Activated naive CD8-positive, alpha-beta T cell (primary cell): ENCODE data around the gene ASB1.

Experiments used
- H3K27ac Mint-ChIP-seq: one replicate; pipeline ENCODE4 v1.8.0; 2021; ENCODE audit warnings: mixed read lengths
- H3K27me3 Mint-ChIP-seq: one replicate; pipeline ENCODE4 v1.8.0; 2021; ENCODE audit warnings: mixed read lengths
- H3K36me3 Mint-ChIP-seq: one replicate; pipeline ENCODE4 v1.8.0; 2021; ENCODE audit warnings: mixed read lengths
- H3K4me1 Mint-ChIP-seq: one replicate; pipeline ENCODE4 v1.8.0; 2021; ENCODE audit warnings: low read depth, mixed read lengths
- H3K4me3 Mint-ChIP-seq: one replicate; pipeline ENCODE4 v1.8.0; 2021; ENCODE audit warnings: mild to moderate bottlenecking, mixed read lengths
- H3K9me3 Mint-ChIP-seq: one replicate; pipeline ENCODE4 v1.8.0; 2021; ENCODE audit warnings: low read depth, mixed read lengths

ASB1 gene

DNA sequence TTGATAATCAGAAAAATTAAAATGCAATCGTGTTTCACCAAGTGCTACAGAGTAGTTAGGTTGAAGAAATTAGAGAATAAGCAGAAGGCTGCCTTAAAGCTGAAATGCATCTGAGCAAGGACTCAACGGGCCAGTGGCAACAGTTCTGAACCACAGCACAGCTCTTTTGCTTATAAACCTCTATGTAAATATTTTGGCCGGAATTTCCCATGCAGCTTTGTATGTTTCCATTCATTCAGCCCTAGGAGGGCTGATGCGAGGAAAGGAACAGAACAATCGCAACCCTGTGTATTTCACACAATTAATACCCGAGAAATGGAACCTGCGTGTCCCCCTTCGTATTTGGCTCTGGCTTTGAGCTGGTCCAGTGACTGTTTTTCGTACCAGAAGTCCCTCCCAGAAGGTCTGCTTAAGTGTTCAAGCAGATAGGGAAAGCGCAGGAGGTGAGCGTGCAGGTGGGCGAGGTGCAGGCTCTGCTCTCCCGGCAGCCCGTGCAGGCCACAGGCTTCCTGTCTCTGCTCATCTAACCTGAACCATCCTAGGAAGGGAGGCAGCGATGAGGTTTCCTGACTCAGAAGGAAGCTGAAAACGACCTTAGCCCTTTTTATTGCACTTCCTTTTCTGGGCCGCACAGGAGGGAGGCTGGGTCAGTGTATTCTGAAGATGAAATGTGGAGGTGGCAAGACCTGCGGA lies 67.3 kb downstream of the ASB1 start:
- Mint-ChIP-seq H3K4me1 (peaks cover 36% of the 10 kb centered on the region), H3K27me3 (no peaks in the 10 kb centered on the region), H3K27ac (peak overlapping the region; percentile 87), H3K36me3 (no peaks in the 10 kb centered on the region), H3K9me3 (no peaks in the 10 kb centered on the region), H3K4me3 (peak overlapping the region; percentile 62)

DNA sequence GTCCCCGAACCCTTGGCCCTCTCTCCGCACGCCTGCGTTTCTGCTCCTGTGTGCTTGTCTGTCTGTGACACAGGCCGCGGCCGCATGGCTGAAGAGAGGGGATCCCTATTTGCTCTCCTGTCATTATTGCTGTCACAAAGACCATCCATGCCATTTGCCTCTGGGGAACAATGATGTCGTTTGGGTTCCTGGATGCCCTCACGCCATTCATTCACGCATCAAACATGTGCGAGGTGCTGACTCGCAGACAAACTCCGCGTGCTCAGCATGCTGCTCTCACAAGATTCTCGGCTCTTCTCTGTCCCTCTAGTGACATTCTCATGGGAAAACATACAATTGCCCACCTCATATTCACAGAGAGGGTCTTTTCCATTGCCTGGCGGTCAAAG lies 67.8 kb downstream of the ASB1 start:
- Mint-ChIP-seq H3K27me3 (no peaks in the 10 kb centered on the region), H3K27ac (peak overlapping the region; percentile 87), H3K9me3 (no peaks in the 10 kb centered on the region), H3K4me1 (peaks cover 36% of the 10 kb centered on the region), H3K4me3 (peak overlapping the region; percentile 62), H3K36me3 (no peaks in the 10 kb centered on the region)

DNA sequence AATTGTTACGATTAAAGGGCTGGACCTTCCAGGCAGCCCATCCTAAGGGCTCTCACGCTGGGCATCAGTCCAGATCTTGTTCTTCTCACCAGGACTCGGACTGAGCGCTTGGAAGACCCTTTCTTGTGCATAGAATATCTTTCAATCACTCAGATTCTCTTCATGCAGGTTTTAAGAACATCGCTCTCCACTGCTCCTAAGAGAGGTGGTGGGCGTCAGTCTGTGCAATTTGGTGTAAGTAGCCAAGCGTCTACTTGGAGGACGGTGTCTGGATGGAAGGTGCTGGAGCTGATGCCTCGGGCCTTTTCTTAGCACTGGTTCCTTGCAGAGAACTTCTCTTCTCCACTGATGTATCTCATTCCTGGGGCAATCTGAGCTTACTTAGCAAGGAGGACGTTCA lies 68.7 kb downstream of the ASB1 start:
- Mint-ChIP-seq H3K9me3 (no peaks in the 10 kb centered on the region), H3K4me3 (no peak overlapping the region), H3K27ac (peak overlapping the region; percentile 87)

DNA sequence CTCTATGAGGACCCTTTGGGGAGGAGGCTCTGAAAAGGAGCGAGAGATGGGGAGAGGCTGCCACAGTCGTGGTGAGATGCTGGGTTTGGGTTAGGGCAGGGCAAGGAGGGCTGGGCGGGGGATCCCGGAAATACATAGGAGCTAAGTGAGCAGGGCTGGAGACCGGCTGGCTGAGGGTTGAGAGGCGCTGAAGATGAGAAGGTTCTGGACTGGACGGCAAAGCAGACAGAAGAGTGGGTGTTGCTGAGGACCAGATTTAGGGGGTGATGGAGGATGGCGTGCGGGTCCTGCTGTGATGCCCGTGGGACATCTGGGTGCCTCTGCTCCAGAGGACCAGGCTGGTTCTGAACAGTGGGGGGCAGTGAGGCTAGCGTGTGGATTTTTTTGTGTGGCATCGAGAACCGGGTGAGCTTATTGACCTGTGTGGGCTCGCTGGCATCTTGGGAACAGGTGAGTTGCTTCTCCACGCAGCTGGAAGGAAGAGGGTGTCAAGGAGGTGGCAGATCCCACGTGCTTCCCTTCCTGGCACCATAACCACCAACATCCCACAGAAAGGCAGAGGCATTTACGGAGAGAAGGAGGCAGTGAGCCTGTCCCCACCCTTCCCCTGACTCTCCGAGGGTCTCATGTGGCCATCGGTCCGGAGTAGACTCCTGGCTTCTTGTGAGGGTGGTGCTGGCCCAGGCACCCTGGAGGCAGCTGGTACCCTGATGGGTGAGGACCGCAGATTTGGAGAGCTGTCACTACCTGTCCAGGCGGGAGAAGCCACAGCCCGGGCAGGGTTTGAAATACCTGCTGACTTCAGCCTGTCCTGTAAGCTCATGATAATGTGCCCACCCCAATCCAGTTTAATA lies 70.3 kb downstream of the ASB1 start:
- H3K4me3 Mint-ChIP-seq: no peak overlapping the region
- no peaks in the 10 kb centered on the region for H3K27me3 Mint-ChIP-seq
- peaks cover 34% of the 10 kb centered on the region for H3K4me1 Mint-ChIP-seq
- no peaks in the 10 kb centered on the region for H3K9me3 Mint-ChIP-seq
- H3K36me3 Mint-ChIP-seq: no peaks in the 10 kb centered on the region
- no peak overlapping the region for H3K27ac Mint-ChIP-seq

More for the DNA sequence above, 68.7 kb downstream of the ASB1 start:
- H3K4me1 Mint-ChIP-seq: peaks cover 36% of the 10 kb centered on the region
- no peaks in the 10 kb centered on the region for H3K36me3 Mint-ChIP-seq
- no peaks in the 10 kb centered on the region for H3K27me3 Mint-ChIP-seq

DNA sequence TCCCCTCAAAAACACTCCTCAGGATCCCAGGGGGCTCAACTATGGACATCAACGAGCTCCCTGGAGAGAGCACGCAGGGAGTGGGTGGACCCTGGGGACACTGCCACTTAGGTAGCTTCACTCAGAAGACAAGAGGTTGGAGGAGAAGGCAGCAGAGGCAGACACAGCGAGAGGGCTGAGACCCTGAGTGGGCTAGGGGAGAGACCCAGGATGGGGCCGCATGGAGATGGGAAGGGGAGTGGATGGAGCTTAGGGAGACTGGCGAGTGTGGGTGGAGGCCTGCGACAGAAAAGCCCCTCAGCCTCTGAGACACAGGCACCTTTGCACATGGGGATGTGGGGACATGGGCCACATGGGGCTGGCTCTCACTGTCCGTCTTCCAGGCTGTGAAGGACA lies 70.9 kb downstream of the ASB1 start:
- Mint-ChIP-seq H3K36me3 (no peaks in the 10 kb centered on the region), H3K27ac (no peak overlapping the region)

DNA sequence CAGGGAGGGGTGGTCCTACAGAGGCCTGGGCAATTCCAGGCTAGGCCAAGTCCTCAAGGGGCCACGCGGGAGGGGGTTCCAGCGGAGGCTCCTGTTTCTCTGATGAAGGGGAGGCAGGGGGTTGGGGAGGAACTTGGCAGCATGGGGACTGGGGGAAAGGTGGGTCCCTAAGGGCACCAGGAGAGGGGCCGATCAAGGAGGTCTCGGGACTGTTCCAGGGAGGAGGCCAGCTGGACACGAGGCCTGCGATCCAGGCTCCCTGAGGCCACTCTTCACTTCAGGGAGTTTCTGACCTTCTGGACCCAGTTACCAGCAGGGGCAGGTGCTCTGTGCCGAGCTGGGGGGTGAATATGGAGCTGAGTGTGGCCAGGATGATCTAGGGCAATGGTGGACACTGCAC lies 71.5 kb downstream of the ASB1 start:
- Mint-ChIP-seq H3K27me3 (no peaks in the 10 kb centered on the region), H3K27ac (no peak overlapping the region), H3K36me3 (no peaks in the 10 kb centered on the region), H3K9me3 (no peaks in the 10 kb centered on the region), H3K4me3 (no peak overlapping the region), H3K4me1 (peaks cover 25% of the 10 kb centered on the region)

More for the DNA sequence above, 70.9 kb downstream of the ASB1 start:
- no peak overlapping the region for H3K4me3 Mint-ChIP-seq
- H3K27me3 Mint-ChIP-seq: no peaks in the 10 kb centered on the region
- no peaks in the 10 kb centered on the region for H3K9me3 Mint-ChIP-seq
- H3K4me1 Mint-ChIP-seq: peaks cover 30% of the 10 kb centered on the region

DNA sequence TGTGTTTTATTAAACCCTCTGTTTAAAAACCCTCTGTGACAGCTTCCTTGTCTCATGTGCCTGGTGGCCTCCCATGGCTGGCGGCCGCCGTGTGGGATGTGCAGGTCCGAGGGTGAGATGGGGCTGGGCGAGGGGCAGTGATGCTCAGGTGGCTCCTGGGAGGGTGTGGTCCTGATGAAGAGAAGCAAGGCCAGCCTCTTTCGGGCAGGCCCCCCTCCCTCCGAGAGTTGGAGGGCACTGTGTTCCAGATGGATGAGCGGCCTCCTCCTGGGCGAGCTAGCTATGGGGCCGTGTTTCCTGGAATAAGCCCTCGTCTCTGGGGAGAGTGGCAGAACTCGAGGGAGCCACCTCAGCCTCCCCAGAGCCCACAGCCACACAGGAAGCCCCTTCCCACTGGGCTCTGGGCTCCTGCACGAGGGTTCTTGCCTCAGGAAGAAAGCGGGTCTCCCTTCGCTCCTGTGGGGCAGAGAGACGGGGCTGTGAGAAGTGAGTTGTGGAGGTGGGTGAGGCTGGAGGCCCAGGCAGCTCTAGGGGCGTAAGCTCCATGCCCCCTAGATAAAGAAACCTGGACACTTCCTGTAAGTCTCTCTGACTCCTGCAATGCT lies 72.1 kb downstream of the ASB1 start:
- Mint-ChIP-seq H3K27me3 (no peaks in the 10 kb centered on the region), H3K36me3 (no peaks in the 10 kb centered on the region), H3K4me3 (no peak overlapping the region), H3K4me1 (peaks cover 19% of the 10 kb centered on the region), H3K27ac (no peak overlapping the region), H3K9me3 (no peaks in the 10 kb centered on the region)

DNA sequence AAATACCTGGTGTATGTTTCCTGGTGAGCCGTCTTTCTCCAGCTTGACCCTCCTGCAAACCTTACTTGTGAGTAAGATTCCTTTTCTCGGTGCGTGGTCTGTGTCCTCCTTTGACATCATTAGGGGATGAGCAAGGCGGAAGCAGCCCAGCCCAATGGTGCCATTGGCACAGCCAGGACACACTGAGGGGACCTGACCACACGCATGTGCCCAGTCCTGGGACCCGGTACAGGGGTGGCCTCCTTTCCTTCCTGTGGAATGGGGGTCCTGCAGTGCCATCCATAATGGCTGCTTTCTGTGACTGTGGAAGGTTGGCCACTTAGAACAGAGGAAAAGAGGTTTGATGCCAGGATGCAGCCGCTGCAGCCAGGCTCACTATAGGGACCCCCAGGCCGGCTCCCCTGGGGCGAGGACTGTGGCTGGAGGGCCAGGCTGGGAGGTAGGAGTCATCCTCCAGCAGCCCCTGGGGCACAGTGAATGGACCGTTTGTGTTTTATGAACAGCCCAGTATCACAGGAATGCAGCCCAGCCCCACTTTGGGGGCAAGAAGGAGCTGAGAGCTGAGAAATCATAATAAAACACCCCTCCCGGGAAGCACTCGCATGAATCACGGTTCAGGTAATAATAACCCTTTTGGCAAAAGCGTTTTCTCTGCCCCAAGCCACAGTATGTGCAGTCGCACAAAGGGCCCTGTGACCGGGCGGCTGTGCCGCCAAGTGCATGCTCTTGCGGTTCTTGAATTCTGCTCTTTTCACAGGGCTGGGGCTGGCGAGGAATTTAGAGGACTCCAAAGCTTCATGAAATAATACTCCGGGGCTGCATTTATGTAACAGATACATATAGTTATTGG lies 73.2 kb downstream of the ASB1 start:
- Mint-ChIP-seq H3K36me3 (no peaks in the 10 kb centered on the region), H3K27ac (no peak overlapping the region), H3K4me1 (peaks cover 7% of the 10 kb centered on the region), H3K27me3 (no peaks in the 10 kb centered on the region), H3K4me3 (no peak overlapping the region), H3K9me3 (no peaks in the 10 kb centered on the region)

DNA sequence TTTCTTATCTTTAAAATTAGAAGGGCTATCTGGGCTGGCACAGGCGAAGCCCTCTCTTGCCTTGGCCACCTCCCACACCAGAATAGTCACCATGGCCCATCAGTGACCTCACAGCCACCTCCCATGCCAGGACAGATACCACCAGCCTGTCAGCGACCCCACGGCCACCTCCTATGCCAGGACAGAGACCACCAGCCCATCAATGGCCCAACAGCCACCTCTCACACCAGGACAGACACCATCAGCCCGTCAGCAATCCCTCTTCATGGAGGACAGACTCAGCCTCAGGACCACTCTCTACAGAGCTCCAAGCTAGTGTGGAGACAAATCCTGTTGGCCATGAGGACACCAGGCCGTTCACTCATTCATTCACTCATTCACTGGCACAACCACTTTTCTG lies 74.6 kb downstream of the ASB1 start:
- Mint-ChIP-seq H3K4me3 (no peak overlapping the region), H3K4me1 (no peaks in the 10 kb centered on the region), H3K36me3 (no peaks in the 10 kb centered on the region), H3K9me3 (no peaks in the 10 kb centered on the region), H3K27me3 (no peaks in the 10 kb centered on the region), H3K27ac (no peak overlapping the region)
